Tibial nerve (tissue), 4 donors: ENCODE measurements around the gene ZNF260.

ENCODE experiments used
- CTCF ChIP-seq, 5 experiments: fragments of 200-600 bp in 3 of 5; fragments of 450-650 bp in 2 of 5; sonication (generic) in 3 of 5; IDR thresholded peaks; one replicate each; pipeline ENCODE4 v1.5.1; 2016 to 2019; ENCODE audit warnings: antibody characterized with exemption in 5 of 5, mild to moderate bottlenecking in 3 of 5, moderate library complexity in 2 of 5
- EP300 ChIP-seq, 2 donors: sonication (generic); formaldehyde crosslinking; IDR thresholded peaks; one replicate each; pipeline ENCODE4 v1.6.1; 2017; ENCODE audit warnings: antibody characterized with exemption in 2 of 2, mild to moderate bottlenecking in 1 of 2
- POLR2A ChIP-seq, 2 donors: fragments of 450-650 bp; IDR thresholded peaks; one replicate each; pipeline ENCODE4 v1.6.1; 2017; ENCODE audit warnings: antibody characterized with exemption in 2 of 2, mild to moderate bottlenecking in 2 of 2, moderate library complexity in 2 of 2

GRCh38 chr19:36526581-36526980 is 1.5 kb downstream of the ZNF260 start:
- TF ChIP-seq CTCF (IDR thresholded peaks at IDR 0.05) (no peak), POLR2A (IDR thresholded peaks at IDR 0.05) (no peak), EP300 (IDR thresholded peaks at IDR 0.05) (no peak)
